HepG2 (cell line): ENCODE measurements around the gene TBL3. TPM values are rescaled to one million over a fixed set of nuclear protein-coding genes. Genes with fewer than 3 reads are reported as not detected.

Source experiments
- BHLHE40 ChIP-seq: IDR thresholded peaks from 2 replicates; pipeline ENCODE4 v1.6.1; 2011; ENCODE audit warnings: low read length, improper control_type of control experiment
- DMTF1 ChIP-seq: sonication (generic); formaldehyde crosslinking; IDR thresholded peaks from 2 replicates; pipeline ENCODE4 v1.4.0; 2020; ENCODE audit warnings: mild to moderate bottlenecking, missing genetic modification reagents
- KDM2A ChIP-seq: sonication (generic); formaldehyde crosslinking; IDR thresholded peaks from 2 replicates; pipeline ENCODE4 v1.4.0; 2020; ENCODE audit warnings: low read depth, missing genetic modification reagents, borderline replicate concordance
- KDM6A ChIP-seq: IDR thresholded peaks from 2 replicates; pipeline ENCODE4 v1.6.1; 2016; ENCODE audit warnings: low read depth
- MEIS1 ChIP-seq: sonication (generic); formaldehyde crosslinking; IDR thresholded peaks from 2 replicates; pipeline ENCODE4 v1.9.0; 2021; ENCODE audit warnings: mild to moderate bottlenecking, missing genetic modification reagents, moderate library complexity, borderline replicate concordance
- MXI1 ChIP-seq: IDR thresholded peaks from 3 replicates; pipeline ENCODE4 v1.6.1; 2012; ENCODE audit warnings: low read depth, low read length, inconsistent platforms, borderline replicate concordance
- NFKB2 ChIP-seq: sonication (generic); formaldehyde crosslinking; IDR thresholded peaks from 2 replicates; pipeline ENCODE4 v1.4.0; 2020; ENCODE audit warnings: missing genetic modification reagents, borderline replicate concordance
- NRL ChIP-seq: sonication (generic); formaldehyde crosslinking; IDR thresholded peaks from 2 replicates; pipeline ENCODE4 v1.5.0; 2020; ENCODE audit warnings: missing genetic modification reagents, mild to moderate bottlenecking, moderate library complexity, borderline replicate concordance
- REXO4 ChIP-seq: sonication (generic); formaldehyde crosslinking; IDR thresholded peaks from 2 replicates; pipeline ENCODE4 v1.8.0; 2022; ENCODE audit warnings: missing genetic modification reagents, mild to moderate bottlenecking, borderline replicate concordance
- SALL2 ChIP-seq: sonication (generic); formaldehyde crosslinking; IDR thresholded peaks from 2 replicates; pipeline ENCODE4 v1.8.1; 2023; ENCODE audit warnings: mild to moderate bottlenecking, missing genetic modification reagents, inconsistent platforms
- STAG1 ChIP-seq: sonication (generic); formaldehyde crosslinking; IDR thresholded peaks from 2 replicates; pipeline ENCODE4 v1.4.0; 2020; ENCODE audit warnings: missing genetic modification reagents
- TAF1 ChIP-seq: sonication (generic); formaldehyde crosslinking; IDR thresholded peaks from 2 replicates; pipeline ENCODE4 v1.4.0; 2020; ENCODE audit warnings: missing genetic modification reagents
- TERF1 ChIP-seq: sonication (generic); formaldehyde crosslinking; IDR thresholded peaks from 2 replicates; pipeline ENCODE4 v1.8.0; 2022; ENCODE audit warnings: mild to moderate bottlenecking, missing genetic modification reagents, moderate library complexity
- TFE3 ChIP-seq: IDR thresholded peaks from 2 replicates; pipeline ENCODE4 v1.6.1; 2016
- ZC3H4 ChIP-seq: sonication (generic); formaldehyde crosslinking; IDR thresholded peaks from 2 replicates; pipeline ENCODE4 v1.4.0; 2020; ENCODE audit warnings: missing genetic modification reagents, borderline replicate concordance
- ZNF230 ChIP-seq: sonication (generic); formaldehyde crosslinking; IDR thresholded peaks from 2 replicates; pipeline ENCODE4 v1.4.0; 2020; ENCODE audit warnings: mild to moderate bottlenecking, missing genetic modification reagents
- ZNF232 ChIP-seq: sonication (generic); formaldehyde crosslinking; IDR thresholded peaks from 2 replicates; pipeline ENCODE4 v1.4.0; 2020; ENCODE audit warnings: missing genetic modification reagents, borderline replicate concordance
- ZNF281 ChIP-seq: sonication (generic); formaldehyde crosslinking; IDR thresholded peaks from 2 replicates; pipeline ENCODE4 v1.4.0; 2020; ENCODE audit warnings: missing genetic modification reagents, borderline replicate concordance
- ZNF724P ChIP-seq: sonication (generic); formaldehyde crosslinking; IDR thresholded peaks from 2 replicates; pipeline ENCODE4 v1.8.0; 2022; ENCODE audit warnings: missing genetic modification reagents, borderline replicate concordance
- ZNF792 ChIP-seq: IDR thresholded peaks from 2 replicates; pipeline ENCODE4 v1.6.1; 2016
- polyA plus RNA-seq, 8 experiments: library from polyadenylated mRNA; depleted of rRNA in 3 of 8; stranded (reverse) in 7 of 8; unstranded in 1 of 8; fragments of >200 nt; fragmentation: Illumina TruSeq in 4 of 8; extraction: Trizol in 4 of 8; gene quantifications; 2 replicates each; pipeline versions ENCODE4 v1.2.1 to v1.2.3, GENCODE V29; 2011 to 2016; ENCODE audit warnings: low read depth in 4 of 8, missing spikeins in 1 of 8, mixed read lengths in 1 of 8; ENCODE audit not compliant: insufficient read depth in 1 of 8
- total RNA-seq, 5 experiments: library from RNA; depleted of rRNA; stranded (reverse); fragments of >200 nt; fragmentation: Illumina TruSeq; extraction: Trizol; gene quantifications; 2 replicates each; pipeline ENCODE4 v1.2.3, GENCODE V29; 2016; ENCODE audit warnings: low read depth in 1 of 5

TBL3 gene
- total and polyA plus RNA-seq, 2 of the 13 experiments (the other 11 are each of a cell fraction or from before 2014, with no cell fraction given), result 16.8 to 38.0 TPM

- TF ChIP-seq DMTF1 (CRISPR knock-in tag) (peak; percentile 69; the same call in 1 of the 2 replicates), REXO4 (CRISPR knock-in tag) (0 out of 2 replicates have a peak, but pooled peaks have one; percentile 69), MEIS1 (peak; percentile 65; the same call in 1 of the 2 replicates), KDM6A (no peak), TERF1 (CRISPR knock-in tag) (peak; percentile 81), ZNF792 (0 out of 2 replicates have a peak, but pooled peaks have one; percentile 34), NFKB2 (peak; percentile 88; the same call in 1 of the 2 replicates), BHLHE40 (peak; percentile 36; the same call in 1 of the 2 replicates), ZNF281 (CRISPR knock-in tag) (peak; percentile 40; the same call in 1 of the 2 replicates), KDM2A (CRISPR knock-in tag) (peak; percentile 43), ZC3H4 (CRISPR knock-in tag) (no peak), SALL2 (CRISPR knock-in tag) (peak; percentile 76), MXI1 (peak; percentile 49; the same call in 1 of the 3 replicates), ZNF232 (CRISPR knock-in tag) (peak; percentile 77; the same call in 1 of the 2 replicates), TFE3 (CRISPR knock-in tag) (no peak), STAG1 (CRISPR knock-in tag) (peak; percentile 90), ZNF724P (peak; percentile 80; the same call in 1 of the 2 replicates), TAF1 (CRISPR knock-in tag) (0 out of 2 replicates have a peak, but pooled peaks have one; percentile 24), ZNF230 (CRISPR knock-in tag) (0 out of 2 replicates have a peak, but pooled peaks have one; percentile 82), NRL (CRISPR knock-in tag) (no peak)
Observed at GRCh38 chr16:1929578-1930337, 42.1 kb upstream of the TBL3 start (continued).
